Measurements from ENCODE around the gene SCNN1G. TPM values are rescaled to one million over a fixed set of nuclear protein-coding genes. Genes with fewer than 3 reads are reported as not detected.

SCNN1G gene
- total and polyA plus RNA-seq, 2 of the 13 experiments (the other 11 are each of a cell fraction or from before 2014, with no cell fraction given) = not detected

GRCh38 chr16:23149267-23149992, 33.1 kb upstream of the SCNN1G start, which contains the start of gene USP31 (continued):
- no peak for TF ChIP-seq SOX13 (IDR thresholded peaks at IDR 0.05)
- TF ChIP-seq SOX13 (CRISPR knock-in tag; conservative IDR thresholded peaks at IDR 0.05 in 1 of 2, IDR thresholded peaks at IDR 0.05 in 1 of 2) = peak in 1 of 2 experiments; percentile 47; a peak in 3 of 4 replicates
- TF ChIP-seq ZNF687 (CRISPR knock-in tag; IDR thresholded peaks at IDR 0.05) = peak; percentile 85
- 0 out of 2 replicates have a peak, but pooled peaks have one; percentile 39 for TF ChIP-seq ZNF333 (CRISPR knock-in tag; IDR thresholded peaks at IDR 0.05; ENCODE audit: borderline replicate concordance)
- 0 out of 2 replicates have a peak, but pooled peaks have one; percentile 20 for TF ChIP-seq ZNF512 (CRISPR knock-in tag; IDR thresholded peaks at IDR 0.05)
- no peak for TF ChIP-seq RBFOX2 (IDR thresholded peaks at IDR 0.05; ENCODE audit: low read depth, low read length)
- TF ChIP-seq SP2 (CRISPR knock-in tag; IDR thresholded peaks at IDR 0.05) = peak; percentile 58; the same call in 1 of the 2 replicates
- no peak for TF ChIP-seq TEF (CRISPR knock-in tag; IDR thresholded peaks at IDR 0.05)
- no peak for TF ChIP-seq FOXK2 (IDR thresholded peaks at IDR 0.05)
- TF ChIP-seq ZXDC (CRISPR knock-in tag; IDR thresholded peaks at IDR 0.05) = peak; percentile 84; the same call in 1 of the 2 replicates
- TF ChIP-seq, protein P1, sequence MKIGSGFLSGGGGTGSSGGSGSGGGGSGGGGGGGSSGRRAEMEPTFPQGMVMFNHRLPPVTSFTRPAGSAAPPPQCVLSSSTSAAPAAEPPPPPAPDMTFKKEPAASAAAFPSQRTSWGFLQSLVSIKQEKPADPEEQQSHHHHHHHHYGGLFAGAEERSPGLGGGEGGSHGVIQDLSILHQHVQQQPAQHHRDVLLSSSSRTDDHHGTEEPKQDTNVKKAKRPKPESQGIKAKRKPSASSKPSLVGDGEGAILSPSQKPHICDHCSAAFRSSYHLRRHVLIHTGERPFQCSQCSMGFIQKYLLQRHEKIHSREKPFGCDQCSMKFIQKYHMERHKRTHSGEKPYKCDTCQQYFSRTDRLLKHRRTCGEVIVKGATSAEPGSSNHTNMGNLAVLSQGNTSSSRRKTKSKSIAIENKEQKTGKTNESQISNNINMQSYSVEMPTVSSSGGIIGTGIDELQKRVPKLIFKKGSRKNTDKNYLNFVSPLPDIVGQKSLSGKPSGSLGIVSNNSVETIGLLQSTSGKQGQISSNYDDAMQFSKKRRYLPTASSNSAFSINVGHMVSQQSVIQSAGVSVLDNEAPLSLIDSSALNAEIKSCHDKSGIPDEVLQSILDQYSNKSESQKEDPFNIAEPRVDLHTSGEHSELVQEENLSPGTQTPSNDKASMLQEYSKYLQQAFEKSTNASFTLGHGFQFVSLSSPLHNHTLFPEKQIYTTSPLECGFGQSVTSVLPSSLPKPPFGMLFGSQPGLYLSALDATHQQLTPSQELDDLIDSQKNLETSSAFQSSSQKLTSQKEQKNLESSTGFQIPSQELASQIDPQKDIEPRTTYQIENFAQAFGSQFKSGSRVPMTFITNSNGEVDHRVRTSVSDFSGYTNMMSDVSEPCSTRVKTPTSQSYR (CRISPR knock-in tag; IDR thresholded peaks at IDR 0.05; ENCODE audit: borderline replicate concordance) = peak; percentile 42; the same call in 1 of the 2 replicates
- peak; percentile 88 for TF ChIP-seq ZNF556 (CRISPR knock-in tag; IDR thresholded peaks at IDR 0.05; ENCODE audit: borderline replicate concordance)
- TF ChIP-seq HDAC2 (CRISPR knock-in tag; IDR thresholded peaks at IDR 0.05) = peak; percentile 66
- peak; percentile 91 for TF ChIP-seq KLF6 (CRISPR knock-in tag; IDR thresholded peaks at IDR 0.05)
- no peak for TF ChIP-seq NBN (conservative IDR thresholded peaks at IDR 0.05)
- TF ChIP-seq SETDB1 (CRISPR knock-in tag; IDR thresholded peaks at IDR 0.05; ENCODE audit: borderline replicate concordance) = no peak
- TF ChIP-seq SRF (IDR thresholded peaks at IDR 0.05; ENCODE audit: low read depth, low read length) = no peak

Measured in HepG2 (cell line).